NCI-H2081 (cell line): ENCODE results near the gene LRRC74B.
"Not testable (repeated sequence)": the region's sequence is repeated elsewhere in the genome, so short reads cannot be mapped to it uniquely, and the experiment has no call there.

Experiments used
- DNase-seq, 2 experiments: peaks; one replicate each; lab custom pipeline; 2025; lab: John Stamatoyannopoulos, UW

The LRRC74B gene

DNA sequence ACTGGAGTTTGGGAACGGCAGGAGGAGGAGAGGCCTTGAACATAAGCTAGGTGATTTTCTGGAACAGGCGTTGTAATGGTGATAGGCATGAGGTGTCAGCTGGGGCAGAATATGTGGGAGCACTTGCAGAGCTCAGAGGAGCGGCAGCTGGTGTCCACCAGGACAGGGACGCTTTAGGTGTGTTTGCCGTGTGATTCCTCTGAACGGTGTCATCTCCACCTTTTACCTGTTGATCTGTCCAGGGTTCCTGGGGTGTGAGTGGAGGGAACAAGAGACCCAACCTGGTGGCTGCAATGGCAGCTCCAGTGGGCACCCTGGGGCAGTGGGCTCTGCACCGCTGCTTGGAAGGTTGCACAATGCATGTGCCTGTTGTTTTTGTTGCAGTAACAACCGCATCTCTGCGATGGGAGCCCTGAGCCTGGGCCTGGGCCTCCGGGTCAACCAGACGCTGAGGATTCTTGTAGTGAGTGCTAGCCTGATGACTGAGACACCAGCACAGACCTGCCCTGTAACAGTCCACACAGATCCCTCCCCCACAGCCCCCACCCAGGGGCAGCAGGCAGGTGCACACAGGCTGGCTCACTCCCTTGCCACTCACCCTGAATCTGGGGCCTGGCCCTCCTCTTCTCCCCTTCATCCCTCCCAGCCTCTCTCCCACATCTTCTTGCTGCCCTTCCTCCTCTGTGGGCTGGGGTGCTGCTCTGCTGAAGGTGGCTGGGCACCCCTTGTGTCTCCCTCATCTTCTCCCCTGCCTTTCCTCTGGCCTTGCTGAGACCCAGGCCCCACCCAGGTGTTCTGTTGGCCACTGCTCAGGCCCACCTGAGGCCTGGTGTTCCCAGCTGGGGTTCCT lies 9.2 kb downstream of the LRRC74B start:
- no peak for DNase-seq

GRCh38 chr22:21055564-21055834 lies 9.8 kb downstream of the LRRC74B start:
- no peak for DNase-seq

DNA sequence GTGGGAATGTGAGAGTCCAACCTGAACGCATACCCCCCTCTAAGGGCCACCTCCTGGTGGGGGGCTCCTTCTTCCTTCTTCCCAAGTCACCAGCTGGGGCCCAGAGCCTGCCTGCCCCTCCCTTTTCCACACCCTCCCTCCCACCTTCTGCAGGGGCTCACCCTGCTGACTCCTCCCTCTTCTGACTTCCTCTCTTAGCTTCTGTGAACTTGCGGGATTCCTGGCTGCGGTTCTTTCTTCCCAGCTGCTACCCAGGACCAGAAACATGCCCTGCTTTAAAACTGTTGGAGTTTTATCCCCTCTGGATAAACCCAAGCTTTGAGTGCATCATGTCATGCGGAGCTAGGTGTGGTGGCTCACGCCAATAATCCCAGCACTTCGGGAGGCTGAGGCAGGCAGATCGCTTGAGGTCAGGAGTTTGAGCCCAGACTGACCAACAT lies 10.2 kb downstream of the LRRC74B start:
- DNase-seq = no peak

DNA sequence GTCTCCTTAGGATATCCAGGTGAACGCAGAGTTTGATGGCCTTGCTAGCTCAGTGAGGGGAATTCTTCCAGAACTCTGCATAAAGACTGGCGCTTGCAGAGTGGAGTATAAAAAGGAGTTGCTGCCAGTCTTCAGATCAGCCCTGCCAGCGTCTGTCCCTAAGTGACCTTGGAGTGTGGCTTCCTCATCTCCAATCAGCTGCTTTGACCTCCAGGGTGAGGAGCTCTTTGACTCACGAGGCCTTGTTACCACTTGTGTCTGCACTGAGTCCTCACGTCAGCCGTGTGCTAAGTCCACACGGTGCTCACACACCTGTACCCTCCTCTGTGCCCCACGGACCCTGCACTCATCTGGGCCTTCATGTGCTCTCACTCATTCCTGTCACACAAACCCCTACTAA lies 14.6 kb downstream of the LRRC74B start:
- not testable (repeated sequence) for DNase-seq

GRCh38 chr22:21061660-21062321 lies 16.0 kb downstream of the LRRC74B start:
- DNase-seq = not testable (repeated sequence)

GRCh38 chr22:21064425-21064824 lies 18.7 kb downstream of the LRRC74B start:
- not testable (repeated sequence) for DNase-seq

- no peak for DNase-seq
Measured at GRCh38 chr22:21064917-21065864, 19.4 kb downstream of the LRRC74B start.

- DNase-seq = no peak
Measured at GRCh38 chr22:21067075-21067900, 21.5 kb downstream of the LRRC74B start.

DNA sequence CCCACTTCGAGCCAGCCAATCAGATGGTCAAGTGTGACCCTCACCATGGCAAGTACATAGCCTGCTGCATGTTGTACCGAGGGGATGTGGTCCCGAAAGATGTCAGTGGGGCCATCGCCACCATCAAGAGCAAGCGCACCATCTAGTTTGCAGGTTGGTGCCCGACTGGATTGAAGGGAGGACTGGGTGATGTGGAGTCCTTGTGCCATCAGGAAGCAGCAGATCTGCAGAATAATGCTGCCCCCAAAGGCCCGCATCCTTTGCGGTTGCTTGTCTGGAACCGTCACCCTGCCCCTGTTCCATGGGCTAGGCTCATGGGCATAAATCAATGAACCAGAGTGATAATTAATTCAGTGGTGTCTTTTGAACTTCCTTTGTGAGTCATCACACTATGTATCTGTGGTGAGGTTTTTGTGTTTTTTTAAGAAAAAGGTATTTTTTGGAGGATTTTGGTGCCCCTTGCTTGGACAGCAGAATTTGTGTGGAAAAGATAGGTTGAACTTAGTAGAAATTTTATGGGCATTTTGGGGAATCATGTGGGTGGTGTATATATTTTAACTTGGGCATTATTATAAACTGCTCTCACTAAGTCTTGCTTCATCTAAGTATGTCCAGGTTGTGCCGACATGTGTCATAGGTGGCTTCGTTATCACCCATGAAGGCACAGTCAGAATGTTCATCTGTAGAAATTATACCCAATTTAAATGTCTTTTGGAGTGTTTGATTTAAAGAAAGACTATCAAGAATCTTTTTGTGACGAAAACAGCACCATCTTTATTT lies 22.3 kb downstream of the LRRC74B start:
- no peak for DNase-seq

DNA sequence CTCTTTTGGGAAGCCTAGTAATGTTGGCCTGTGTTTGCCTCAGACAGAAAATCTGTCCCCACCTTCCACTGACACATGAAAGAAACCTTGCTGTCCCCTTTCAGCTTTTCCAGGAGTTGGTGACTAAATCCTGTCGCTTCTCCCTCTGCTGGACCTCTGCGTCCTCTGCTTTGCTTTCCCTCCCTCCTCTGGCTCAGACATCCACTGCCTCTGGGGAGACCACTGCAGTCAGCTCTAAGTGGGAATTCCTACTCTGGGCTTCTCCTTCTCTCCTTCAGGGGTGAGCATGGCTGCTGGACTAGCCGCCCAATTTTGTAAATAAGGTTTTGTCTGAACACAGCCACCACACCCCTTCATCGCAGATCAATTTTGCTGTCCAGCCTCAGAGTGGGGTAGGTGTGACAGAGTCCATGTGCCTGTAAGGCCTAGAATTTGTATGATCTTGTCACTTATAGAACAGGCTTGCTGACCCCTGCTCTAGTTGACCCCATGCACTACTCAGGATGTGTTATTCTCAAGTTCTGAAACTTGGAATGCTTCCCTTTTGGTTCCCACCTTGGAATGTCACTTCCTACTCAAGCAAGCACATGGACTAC lies 23.0 kb downstream of the LRRC74B start:
- no peak for DNase-seq

- no peak for DNase-seq
Measured at GRCh38 chr22:21069375-21069774, 23.6 kb downstream of the LRRC74B start.

DNA sequence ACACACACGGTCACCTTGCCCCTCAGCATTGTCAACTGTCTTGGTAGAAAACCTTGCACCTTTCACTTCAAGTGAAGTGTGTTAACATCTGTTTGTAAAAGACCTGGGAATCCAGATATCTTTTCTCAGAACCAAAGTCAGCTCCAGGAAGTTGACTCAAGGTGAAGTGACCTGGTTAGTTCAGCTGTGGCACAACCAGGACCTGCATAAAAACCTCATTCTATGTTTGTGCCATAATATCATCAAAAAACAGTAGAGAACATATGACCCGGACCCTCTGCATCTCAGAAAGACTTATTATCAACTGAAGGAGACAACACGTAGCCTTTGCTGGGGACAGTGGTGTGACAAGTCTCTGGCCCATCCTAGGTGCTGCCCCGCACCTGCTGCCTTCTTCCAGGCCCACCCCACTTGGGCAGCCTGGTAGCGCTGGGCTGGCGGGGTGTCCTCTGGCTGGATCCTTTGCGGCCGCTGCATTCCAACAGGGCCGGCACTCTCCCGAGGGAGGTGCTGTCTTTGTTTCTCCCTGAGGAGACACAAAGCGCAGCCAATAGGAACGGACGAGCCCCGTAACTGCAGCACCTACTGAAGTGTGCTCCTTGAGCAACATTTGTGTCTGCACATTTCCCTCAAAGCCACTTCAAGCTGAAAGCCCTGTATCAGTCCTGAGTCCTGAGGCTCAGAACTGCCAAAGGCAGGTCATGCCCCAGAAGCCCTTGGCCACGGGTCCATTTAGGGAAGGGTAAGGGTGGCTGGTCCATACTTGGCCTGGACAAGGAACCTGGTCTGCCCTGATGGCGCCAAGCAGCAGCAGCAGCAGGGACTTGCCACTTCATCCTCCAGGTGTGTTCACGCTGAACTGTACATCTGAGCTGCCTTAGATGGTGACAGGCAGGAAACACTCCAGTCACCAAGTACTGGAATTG lies 25.2 kb downstream of the LRRC74B start:
- DNase-seq = no peak

- DNase-seq = not testable (repeated sequence)
Measured at GRCh38 chr22:21071796-21072195, 26.1 kb downstream of the LRRC74B start.

- no peak for DNase-seq
Measured at GRCh38 chr22:21073023-21073422, 27.3 kb downstream of the LRRC74B start.

- DNase-seq = no peak
Measured at GRCh38 chr22:21073482-21073881, 27.7 kb downstream of the LRRC74B start.

- no peak for DNase-seq
Measured at GRCh38 chr22:21074102-21074715, 28.5 kb downstream of the LRRC74B start.

DNA sequence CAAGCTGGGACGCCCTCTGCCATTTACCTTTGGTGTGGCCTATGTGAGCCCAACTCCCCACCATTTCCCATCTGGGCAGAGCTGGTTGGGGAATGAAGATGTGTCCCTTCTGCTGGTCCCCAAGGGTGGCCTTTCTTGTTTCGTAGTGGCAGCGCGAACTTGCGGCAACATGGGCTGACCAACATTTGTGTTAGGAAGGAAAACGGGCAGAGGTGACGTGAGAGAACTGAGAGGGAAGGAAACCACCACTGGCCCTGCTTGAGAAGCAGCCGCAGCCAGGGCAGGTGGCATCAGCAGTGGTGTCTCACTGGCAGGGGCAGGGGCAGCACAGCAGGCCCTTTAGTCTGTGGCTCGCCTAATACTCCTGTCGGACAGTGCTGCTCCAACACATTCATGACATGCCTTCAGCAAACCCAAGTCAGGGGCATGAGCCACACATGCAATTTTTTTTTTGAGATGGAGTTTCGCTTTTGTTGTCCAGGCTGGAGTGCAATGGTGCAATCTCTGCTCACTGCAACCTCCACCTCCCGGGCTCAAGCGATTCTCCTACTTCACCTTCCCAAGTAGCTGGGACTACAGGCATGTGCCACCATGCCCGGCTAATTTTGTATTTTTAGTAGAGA lies 29.9 kb downstream of the LRRC74B start:
- no peak for DNase-seq

DNA sequence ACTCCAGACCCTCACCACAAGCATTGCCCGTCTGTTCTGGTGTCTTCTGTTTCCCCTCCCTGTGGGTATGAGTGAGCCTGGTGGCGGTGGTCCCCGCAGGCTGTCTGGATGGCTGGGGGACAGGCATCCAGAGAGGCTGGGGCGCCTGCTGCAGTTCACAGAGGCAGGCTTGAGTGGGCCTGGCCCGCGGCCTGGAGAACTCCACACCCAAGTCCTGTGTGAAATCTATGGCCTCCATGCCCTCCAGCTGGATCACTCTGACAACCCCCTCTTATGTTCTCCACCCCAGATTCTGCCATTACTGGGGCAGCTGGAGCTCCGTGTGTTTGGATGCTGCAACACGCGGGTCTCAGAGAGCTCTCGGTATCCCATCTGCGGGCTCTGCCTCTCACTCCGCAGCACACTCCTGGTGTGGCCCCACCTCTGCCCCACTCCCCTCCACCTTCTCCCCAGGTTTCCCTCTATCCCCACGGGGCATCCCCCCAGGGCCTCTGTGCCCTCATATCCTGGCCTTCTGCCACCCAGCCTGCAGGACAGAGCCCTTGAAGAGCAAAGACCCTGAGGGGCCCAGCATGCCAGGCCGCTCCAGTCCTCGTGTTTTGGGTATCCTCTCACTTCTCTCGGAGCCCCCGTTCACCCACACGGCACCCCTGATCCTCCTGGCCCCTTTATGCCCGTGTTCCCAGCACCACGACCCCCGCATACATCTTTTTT lies 31.3 kb downstream of the LRRC74B start:
- no peak for DNase-seq
